IPS-18a (cell line): Measurements from ENCODE around the gene LPIN3.

Experiments
- H3K27ac ChIP-seq: one replicate; pipeline ENCODE4 v1.5.1; 2013; ENCODE audit warnings: low read length
- H3K27me3 ChIP-seq: one replicate; pipeline ENCODE4 v1.6.1; 2013; ENCODE audit warnings: mild to moderate bottlenecking, low read length; ENCODE audit not compliant: control insufficient read depth, insufficient read depth
- H3K36me3 ChIP-seq: one replicate; pipeline ENCODE4 v1.6.1; 2013; ENCODE audit warnings: low read depth, low read length; ENCODE audit not compliant: control insufficient read depth
- H3K4me1 ChIP-seq: one replicate; pipeline ENCODE4 v1.6.1; 2013; ENCODE audit warnings: low read depth, low read length; ENCODE audit not compliant: control insufficient read depth
- H3K4me3 ChIP-seq: one replicate; pipeline ENCODE4 v1.5.1; 2013; ENCODE audit warnings: low read length
- H3K9ac ChIP-seq: one replicate; pipeline ENCODE4 v1.6.1; 2013; ENCODE audit warnings: mild to moderate bottlenecking, low read length, moderate library complexity
- H3K9me3 ChIP-seq: one replicate; pipeline ENCODE4 v1.6.1; 2013; ENCODE audit warnings: low read depth, low read length; ENCODE audit not compliant: control insufficient read depth

LPIN3 gene, protein sequence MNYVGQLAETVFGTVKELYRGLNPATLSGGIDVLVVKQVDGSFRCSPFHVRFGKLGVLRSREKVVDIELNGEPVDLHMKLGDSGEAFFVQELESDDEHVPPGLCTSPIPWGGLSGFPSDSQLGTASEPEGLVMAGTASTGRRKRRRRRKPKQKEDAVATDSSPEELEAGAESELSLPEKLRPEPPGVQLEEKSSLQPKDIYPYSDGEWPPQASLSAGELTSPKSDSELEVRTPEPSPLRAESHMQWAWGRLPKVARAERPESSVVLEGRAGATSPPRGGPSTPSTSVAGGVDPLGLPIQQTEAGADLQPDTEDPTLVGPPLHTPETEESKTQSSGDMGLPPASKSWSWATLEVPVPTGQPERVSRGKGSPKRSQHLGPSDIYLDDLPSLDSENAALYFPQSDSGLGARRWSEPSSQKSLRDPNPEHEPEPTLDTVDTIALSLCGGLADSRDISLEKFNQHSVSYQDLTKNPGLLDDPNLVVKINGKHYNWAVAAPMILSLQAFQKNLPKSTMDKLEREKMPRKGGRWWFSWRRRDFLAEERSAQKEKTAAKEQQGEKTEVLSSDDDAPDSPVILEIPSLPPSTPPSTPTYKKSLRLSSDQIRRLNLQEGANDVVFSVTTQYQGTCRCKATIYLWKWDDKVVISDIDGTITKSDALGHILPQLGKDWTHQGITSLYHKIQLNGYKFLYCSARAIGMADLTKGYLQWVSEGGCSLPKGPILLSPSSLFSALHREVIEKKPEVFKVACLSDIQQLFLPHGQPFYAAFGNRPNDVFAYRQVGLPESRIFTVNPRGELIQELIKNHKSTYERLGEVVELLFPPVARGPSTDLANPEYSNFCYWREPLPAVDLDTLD

DNA sequence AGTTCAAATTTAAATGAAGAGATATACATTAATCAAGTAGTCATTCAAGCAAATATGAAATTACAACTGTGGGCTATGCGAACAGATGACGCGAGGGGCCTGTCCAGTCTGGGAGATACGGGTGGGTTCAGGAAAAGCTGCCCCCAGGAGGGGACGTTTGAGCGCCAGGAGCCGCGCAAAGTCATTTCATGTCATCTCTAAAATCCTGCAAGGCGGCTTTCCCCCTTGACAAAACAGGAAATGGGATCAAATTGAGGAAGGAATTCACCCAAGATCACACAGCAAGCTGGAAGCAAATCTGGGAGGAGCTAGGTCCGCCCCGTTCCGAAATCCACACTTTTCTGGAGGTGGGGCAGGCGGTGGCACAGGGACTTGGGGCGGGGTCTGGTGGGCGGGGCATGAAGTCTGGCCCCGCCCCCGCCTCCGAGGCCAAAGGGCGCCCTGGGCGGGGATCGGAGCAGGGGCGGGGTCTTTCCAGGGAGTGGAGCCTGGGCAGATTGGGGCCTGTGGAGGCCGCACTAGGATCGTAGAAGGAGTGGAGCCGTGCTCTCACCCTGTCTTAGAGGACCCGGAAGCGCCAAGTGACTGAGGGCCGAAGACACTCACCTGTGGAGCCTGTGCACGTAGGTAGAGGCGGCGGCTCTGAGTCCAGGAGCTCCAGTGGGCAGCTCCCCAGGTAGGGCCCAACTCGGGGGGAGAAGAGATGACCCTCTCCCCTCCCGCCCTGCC, at the start of gene LPIN3:
Gene LPIN3, plus strand, starts transcription at position 495 of the 729 bp plus-strand sequence. CDS start 4,983 bp downstream, outside the sequence.
- Histone ChIP-seq H3K4me1 (peaks cover 3% of the 10 kb centered on the region), H3K4me3 (peak within 1 kb of the TSS; percentile 62), H3K9me3 (no peaks in the 10 kb centered on the region), H3K27me3 (peaks cover 10% of the 10 kb centered on the region), H3K36me3 (no peaks in the 10 kb centered on the region), H3K27ac (no peak within 1 kb of the TSS), H3K9ac (no peak within 1 kb of the TSS)

DNA sequence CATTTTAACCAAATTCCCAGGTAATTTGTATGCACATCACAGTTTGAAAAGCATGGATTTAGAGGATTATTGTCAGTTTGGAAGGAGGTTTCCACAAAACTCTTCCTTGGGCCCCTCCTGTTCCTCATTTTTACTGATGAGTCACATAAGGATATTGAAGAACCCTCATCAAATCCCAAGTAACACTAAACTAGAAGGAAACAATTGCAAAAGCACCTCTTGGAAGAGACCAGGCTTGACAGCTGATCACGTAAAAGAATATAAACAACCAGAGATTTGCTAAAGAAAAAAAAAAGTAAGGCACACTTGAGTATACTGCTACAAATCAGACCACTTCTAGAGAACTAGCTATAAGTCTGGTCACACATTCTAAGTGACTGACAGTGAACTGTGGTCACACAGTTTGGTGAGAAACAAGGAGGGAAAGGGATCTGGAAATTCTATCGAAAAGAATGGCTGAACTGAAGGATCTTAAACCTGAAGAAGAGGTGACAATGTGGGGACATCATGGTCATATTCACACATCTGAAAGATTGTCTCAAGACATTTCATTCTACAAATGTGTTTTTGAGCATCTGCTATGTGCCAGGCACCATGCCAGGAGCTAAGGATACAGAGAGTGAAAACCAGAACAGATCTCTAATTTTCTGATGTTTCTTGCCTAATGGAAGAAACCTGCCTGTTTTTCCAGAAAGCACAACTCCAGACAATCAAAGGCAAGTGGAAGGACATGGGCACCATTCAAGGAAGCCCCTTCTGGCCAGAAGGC, 47.2 kb upstream of the LPIN3 start:
- Histone ChIP-seq H3K27me3 (no peaks in the 10 kb centered on the region), H3K4me3 (no peak overlapping the region), H3K27ac (no peak overlapping the region), H3K9me3 (no peaks in the 10 kb centered on the region), H3K9ac (no peak overlapping the region), H3K36me3 (no peaks in the 10 kb centered on the region), H3K4me1 (peaks cover 14% of the 10 kb centered on the region)

DNA sequence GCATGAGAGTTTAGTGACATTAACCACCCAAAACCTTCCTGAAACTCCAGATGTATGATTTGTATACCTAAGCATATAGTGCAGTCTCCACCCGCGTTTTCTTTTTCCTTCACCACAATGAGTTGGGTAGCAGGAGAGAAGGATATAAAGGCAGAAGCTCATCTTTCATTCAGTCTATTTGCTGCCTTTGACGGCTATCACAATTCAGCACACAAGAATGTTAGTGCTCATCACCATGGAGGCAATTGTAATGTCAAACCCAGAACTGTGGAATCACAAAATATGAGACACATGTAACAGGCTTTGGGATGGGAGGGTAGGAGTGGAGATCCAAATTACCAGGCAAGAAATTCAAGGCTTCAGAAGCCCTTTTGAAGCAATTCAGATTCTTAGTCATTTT, 40.7 kb upstream of the LPIN3 start:
- Histone ChIP-seq H3K27me3 (no peaks in the 10 kb centered on the region), H3K27ac (no peak overlapping the region), H3K9me3 (no peaks in the 10 kb centered on the region), H3K36me3 (no peaks in the 10 kb centered on the region), H3K4me3 (no peak overlapping the region), H3K4me1 (peaks cover 10% of the 10 kb centered on the region), H3K9ac (no peak overlapping the region)

DNA sequence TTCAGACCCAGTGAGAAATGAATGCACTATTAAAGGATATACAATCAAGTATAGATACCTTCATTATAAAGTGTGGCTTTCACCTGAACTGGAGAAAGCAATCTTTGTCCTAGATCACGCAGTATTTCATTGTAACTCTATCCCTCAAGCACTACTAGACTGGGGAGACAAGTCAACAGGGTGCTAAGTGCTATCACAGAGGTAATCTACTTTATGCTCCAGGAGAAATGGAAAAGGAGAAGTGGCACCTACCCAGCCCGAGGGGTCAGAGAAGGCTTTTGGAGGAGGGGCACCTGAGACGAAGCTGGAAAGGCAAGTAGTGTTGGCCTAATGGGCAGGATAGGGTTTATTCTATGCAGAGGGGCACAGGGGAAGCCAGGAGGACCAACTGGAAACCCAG, 40.2 kb upstream of the LPIN3 start:
- Histone ChIP-seq H3K27ac (no peak overlapping the region), H3K9ac (no peak overlapping the region), H3K9me3 (no peaks in the 10 kb centered on the region), H3K4me1 (peaks cover 10% of the 10 kb centered on the region), H3K36me3 (no peaks in the 10 kb centered on the region), H3K4me3 (no peak overlapping the region), H3K27me3 (no peaks in the 10 kb centered on the region)

DNA sequence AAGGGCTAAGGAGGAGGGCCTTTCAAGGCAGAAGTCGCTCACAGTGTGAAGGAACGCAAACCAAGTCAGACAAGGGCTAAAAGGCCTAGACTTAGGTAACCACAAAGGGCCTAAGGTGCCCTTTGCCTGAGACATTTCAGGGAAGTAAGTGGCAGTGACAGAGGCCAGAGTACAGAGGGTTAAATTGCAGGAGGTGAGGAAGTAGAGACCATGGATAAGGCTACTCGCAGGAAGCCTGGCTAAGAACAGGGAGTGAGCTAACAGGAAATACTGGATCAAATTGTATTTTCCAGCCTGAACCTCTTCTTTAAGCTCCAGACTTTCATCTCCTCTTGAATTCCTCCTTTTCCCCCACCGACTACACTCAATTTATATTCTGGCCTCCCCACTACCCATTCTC, 39.7 kb upstream of the LPIN3 start:
- H3K27me3 ChIP-seq, result no peaks in the 10 kb centered on the region
- H3K9me3 ChIP-seq, result no peaks in the 10 kb centered on the region
- peaks cover 10% of the 10 kb centered on the region for H3K4me1 ChIP-seq
- H3K4me3 ChIP-seq, result no peak overlapping the region
- H3K36me3 ChIP-seq, result no peaks in the 10 kb centered on the region
- H3K9ac ChIP-seq, result no peak overlapping the region
- H3K27ac ChIP-seq, result no peak overlapping the region

DNA sequence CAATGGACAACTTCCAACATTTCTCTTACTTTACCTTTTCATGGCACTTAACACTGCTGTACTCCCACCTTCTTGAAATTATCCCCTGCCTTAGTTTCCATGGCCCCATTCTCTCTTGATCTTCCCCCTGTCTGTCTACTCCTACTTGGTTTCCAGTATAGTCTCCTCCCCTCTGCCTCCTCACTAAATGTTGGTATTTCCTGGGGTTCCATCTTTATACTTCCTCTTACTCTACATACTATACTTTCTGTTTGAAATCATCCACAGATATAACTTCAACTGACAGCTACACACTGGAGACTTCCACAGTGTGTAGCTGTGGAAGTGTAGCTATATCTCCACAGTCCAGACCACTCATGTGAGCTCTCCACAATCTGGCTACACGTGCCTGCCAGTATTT, 36.6 kb upstream of the LPIN3 start:
- H3K36me3 ChIP-seq, result no peaks in the 10 kb centered on the region
- no peak overlapping the region for H3K9ac ChIP-seq
- H3K27me3 ChIP-seq, result no peaks in the 10 kb centered on the region
- no peak overlapping the region for H3K27ac ChIP-seq
- H3K9me3 ChIP-seq, result no peaks in the 10 kb centered on the region
- H3K4me1 ChIP-seq, result peaks cover 12% of the 10 kb centered on the region
- no peak overlapping the region for H3K4me3 ChIP-seq

DNA sequence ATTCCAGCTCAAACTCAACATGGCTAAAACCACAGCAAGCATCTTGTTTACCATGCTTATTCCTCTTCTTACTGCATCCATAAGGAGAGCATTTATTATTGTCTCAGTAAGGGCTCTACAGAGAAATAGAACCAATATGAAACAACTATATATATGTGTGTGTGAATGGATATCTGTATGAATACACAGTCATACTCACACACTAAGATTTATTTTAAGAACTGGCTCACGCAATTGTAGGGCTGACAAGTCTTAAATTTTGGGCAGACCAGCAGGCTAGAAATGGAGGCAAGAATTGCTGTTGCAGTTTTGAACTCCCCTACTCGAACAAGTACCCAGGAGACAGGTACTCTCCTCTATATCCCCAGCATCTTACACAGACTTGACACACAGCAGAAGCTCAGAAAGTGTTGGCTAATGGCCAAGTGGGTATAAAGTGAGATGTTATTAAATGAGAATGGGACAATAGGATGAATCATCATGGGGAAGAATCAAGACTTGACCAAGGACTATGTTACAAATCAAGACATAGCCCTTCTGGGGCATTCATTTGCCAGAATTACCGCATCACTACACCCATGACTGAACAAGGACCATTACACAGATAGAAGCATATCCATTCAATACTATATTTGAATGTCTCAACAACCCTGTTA, 36.1 kb upstream of the LPIN3 start:
- H3K27ac ChIP-seq, result no peak overlapping the region
- H3K4me1 ChIP-seq, result peaks cover 12% of the 10 kb centered on the region
- no peak overlapping the region for H3K9ac ChIP-seq
- no peak overlapping the region for H3K4me3 ChIP-seq
- H3K27me3 ChIP-seq, result no peaks in the 10 kb centered on the region
- H3K36me3 ChIP-seq, result no peaks in the 10 kb centered on the region
- H3K9me3 ChIP-seq, result no peaks in the 10 kb centered on the region

DNA sequence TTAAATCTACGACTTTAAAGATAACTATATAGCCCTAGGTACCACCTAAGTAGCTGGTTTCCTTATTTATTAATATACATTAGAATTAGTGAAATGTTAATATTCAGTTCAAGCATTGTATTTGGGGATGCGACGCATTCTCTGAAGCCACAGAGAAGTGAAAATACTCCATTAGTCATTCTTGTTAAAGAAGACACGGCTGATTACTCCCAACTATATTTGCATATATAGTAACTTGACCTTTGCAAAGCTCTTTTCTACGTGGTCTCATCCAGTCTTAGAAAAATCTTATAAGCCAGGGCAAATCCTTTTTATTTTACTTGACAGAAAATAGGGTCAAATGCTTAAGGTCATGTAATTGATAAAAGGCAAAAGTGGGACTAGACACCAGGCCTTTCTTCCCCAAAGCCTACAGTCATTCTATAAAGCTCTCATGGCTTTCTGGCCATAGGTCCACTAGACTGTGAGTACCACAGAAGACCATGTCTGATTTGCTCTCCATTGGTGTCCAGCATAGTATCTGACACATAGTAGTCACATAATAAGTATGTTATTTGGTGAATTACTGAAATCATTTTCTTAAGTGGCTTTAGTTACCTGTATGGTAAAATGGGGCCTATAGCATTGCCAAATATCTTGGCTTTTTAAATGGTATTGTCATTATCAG, 34.4 kb upstream of the LPIN3 start:
- Histone ChIP-seq H3K27me3 (no peaks in the 10 kb centered on the region), H3K4me3 (no peak overlapping the region), H3K9ac (no peak overlapping the region), H3K9me3 (no peaks in the 10 kb centered on the region), H3K36me3 (no peaks in the 10 kb centered on the region), H3K27ac (no peak overlapping the region), H3K4me1 (peaks cover 12% of the 10 kb centered on the region)

DNA sequence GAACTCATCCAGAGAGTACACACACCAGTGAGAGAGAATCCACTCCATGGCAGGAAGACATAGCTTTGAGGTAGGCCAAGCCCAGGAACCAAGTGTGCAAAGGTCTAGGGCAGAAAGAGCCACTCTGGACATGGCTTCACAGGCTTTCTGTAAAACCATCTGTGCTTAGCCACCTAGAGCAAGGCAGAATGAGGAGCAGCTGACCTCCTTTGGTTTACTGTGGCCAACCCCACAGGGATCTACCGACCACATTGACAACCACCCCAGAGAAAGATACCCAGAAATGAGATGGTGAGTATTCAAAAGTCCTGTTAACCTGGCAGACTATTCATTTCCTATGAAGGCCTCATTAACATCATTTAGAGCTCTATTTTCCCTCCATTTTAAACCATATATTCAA, 33.6 kb upstream of the LPIN3 start:
- Histone ChIP-seq H3K4me1 (peaks cover 12% of the 10 kb centered on the region), H3K27me3 (no peaks in the 10 kb centered on the region), H3K9me3 (no peaks in the 10 kb centered on the region), H3K4me3 (no peak overlapping the region), H3K27ac (no peak overlapping the region), H3K9ac (no peak overlapping the region), H3K36me3 (no peaks in the 10 kb centered on the region)

DNA sequence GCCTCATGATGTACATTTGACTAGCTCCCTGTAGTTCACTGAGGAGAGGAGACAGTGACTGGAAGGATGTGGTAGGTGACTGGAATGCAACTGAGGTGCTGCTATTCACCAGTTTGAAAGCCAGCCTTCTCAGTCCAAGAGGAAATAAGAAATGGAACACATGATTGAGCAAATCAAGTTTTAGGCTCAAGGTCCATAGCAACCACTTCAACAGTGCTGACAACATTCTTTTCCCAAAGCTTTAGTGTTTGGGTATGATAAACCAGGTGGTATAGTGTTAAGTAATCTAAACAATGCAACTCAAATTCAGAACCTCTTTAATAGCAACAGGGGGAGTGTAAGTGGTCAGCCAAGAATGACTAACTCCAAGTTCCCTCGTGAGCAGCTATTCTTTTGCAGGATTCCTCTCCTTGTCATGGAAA, 32.3 kb upstream of the LPIN3 start:
- Histone ChIP-seq H3K36me3 (no peaks in the 10 kb centered on the region), H3K9me3 (no peaks in the 10 kb centered on the region), H3K27ac (no peak overlapping the region), H3K27me3 (no peaks in the 10 kb centered on the region), H3K4me3 (no peak overlapping the region), H3K9ac (no peak overlapping the region), H3K4me1 (peaks cover 12% of the 10 kb centered on the region)
